GM19239 (cell line): Measurements from ENCODE around the gene SUSD6.
"Not testable (repeated sequence)": the region's sequence is repeated elsewhere in the genome, so short reads cannot be mapped to it uniquely, and the experiment has no call there.

Experiments used
- DNase-seq: peaks from one replicate; pipeline ENCODE4 v3.0.0; 2011; ENCODE audit warnings: low spot score; ENCODE audit not compliant: insufficient read length
- FAIRE-seq: peaks from 2 replicates; lab custom pipeline; 2011; peaks lifted over from hg19 to GRCh38; lab: Jason Lieb, UNC

SUSD6 gene

GRCh38 chr14:69705706-69706105, 94.3 kb downstream of the SUSD6 start:
- no peak for DNase-seq
- no peak for FAIRE-seq

- FAIRE-seq (no peak), DNase-seq (no peak)
Observed at GRCh38 chr14:69708049-69708448, 96.7 kb downstream of the SUSD6 start.

- DNase-seq (no peak), FAIRE-seq (no peak)
Observed at GRCh38 chr14:69708586-69709560, 97.5 kb downstream of the SUSD6 start.

- FAIRE-seq (no peak), DNase-seq (no peak)
Observed at GRCh38 chr14:69710378-69710777, 99.0 kb downstream of the SUSD6 start.

GRCh38 chr14:69711065-69711464, 99.7 kb downstream of the SUSD6 start:
- FAIRE-seq: no peak
- DNase-seq: no peak

GRCh38 chr14:69711477-69711876, 100.1 kb downstream of the SUSD6 start:
- no peak for DNase-seq
- no peak for FAIRE-seq

- FAIRE-seq: no peak
Observed at GRCh38 chr14:69711881-69712560, 100.6 kb downstream of the SUSD6 start.

GRCh38 chr14:69712599-69713088, 101.2 kb downstream of the SUSD6 start:
- no peak for FAIRE-seq
- DNase-seq: no peak

More at GRCh38 chr14:69711881-69712560, 100.6 kb downstream of the SUSD6 start:
- DNase-seq: no peak

- FAIRE-seq: no peak
Observed at GRCh38 chr14:69713209-69713781, 101.9 kb downstream of the SUSD6 start.

GRCh38 chr14:69713993-69714679, 102.7 kb downstream of the SUSD6 start:
- DNase-seq (no peak), FAIRE-seq (no peak)

More at GRCh38 chr14:69713209-69713781, 101.9 kb downstream of the SUSD6 start:
- no peak for DNase-seq

- no peak for DNase-seq
Observed at GRCh38 chr14:69715725-69716477, 104.5 kb downstream of the SUSD6 start.

GRCh38 chr14:69716478-69717187, 105.2 kb downstream of the SUSD6 start:
- FAIRE-seq: no peak
- no peak for DNase-seq

More at GRCh38 chr14:69715725-69716477, 104.5 kb downstream of the SUSD6 start:
- no peak for FAIRE-seq

GRCh38 chr14:69718614-69719013, 107.2 kb downstream of the SUSD6 start:
- FAIRE-seq, DNase-seq: not testable (repeated sequence)

- FAIRE-seq (no peak), DNase-seq (no peak)
Observed at GRCh38 chr14:69719501-69719951, 108.1 kb downstream of the SUSD6 start.

- FAIRE-seq (no peak), DNase-seq (no peak)
Observed at GRCh38 chr14:69720912-69721311, 109.5 kb downstream of the SUSD6 start.

GRCh38 chr14:69726761-69727511, 115.5 kb downstream of the SUSD6 start:
- peak; percentile 88 for FAIRE-seq
- DNase-seq: peak; percentile 76

- FAIRE-seq (no peak), DNase-seq (no peak)
Observed at GRCh38 chr14:69727860-69728259, 116.5 kb downstream of the SUSD6 start.
